Lower leg skin (tissue), 3 donors: Measurements from ENCODE around the gene NPTN.

Source experiments
- CTCF ChIP-seq, 3 donors: fragments of 450-650 bp; IDR thresholded peaks; one replicate each; pipeline ENCODE4 v1.5.1; 2016; ENCODE audit warnings: antibody characterized with exemption in 3 of 3, mild to moderate bottlenecking in 3 of 3, moderate library complexity in 2 of 3
- POLR2A ChIP-seq, 2 donors: fragments of 450-650 bp; IDR thresholded peaks; one replicate each; pipeline ENCODE4 v1.6.1; 2016 to 2017; ENCODE audit warnings: antibody characterized with exemption in 2 of 2, mild to moderate bottlenecking in 1 of 2, moderate library complexity in 1 of 2

GRCh38 chr15:73567020-73567419, 66.2 kb downstream of the NPTN start:
- TF ChIP-seq CTCF (IDR thresholded peaks at IDR 0.05): no peak
- no peak for TF ChIP-seq POLR2A (IDR thresholded peaks at IDR 0.05)
